Activated CD4-positive, alpha-beta T cell treated with anti-CD3 and anti-CD28 coated beads, Interleukin-2, amount 10 ng/mL, durations not matched to agents 24 days and 14 days (primary cell): ENCODE data around the gene DRD3. TPM values are rescaled to one million over a fixed set of nuclear protein-coding genes. Genes with fewer than 3 reads are reported as not detected.

ENCODE experiments used
- DNase-seq: peaks from one replicate; pipeline ENCODE4 v3.0.0; 2022
- H3K27ac Mint-ChIP-seq: one replicate; pipeline ENCODE4 v1.8.0; 2022; ENCODE audit warnings: mild to moderate bottlenecking, mixed read lengths
- H3K27me3 Mint-ChIP-seq: one replicate; pipeline ENCODE4 v1.8.0; 2022; ENCODE audit warnings: mixed read lengths
- H3K36me3 Mint-ChIP-seq: one replicate; pipeline ENCODE4 v1.8.0; 2022; ENCODE audit warnings: low read depth, mild to moderate bottlenecking, mixed read lengths
- H3K4me1 Mint-ChIP-seq: one replicate; pipeline ENCODE4 v1.8.0; 2021; ENCODE audit warnings: mixed read lengths
- H3K4me3 Mint-ChIP-seq: one replicate; pipeline ENCODE4 v1.8.0; 2022; ENCODE audit warnings: mild to moderate bottlenecking, moderate library complexity, mixed read lengths
- H3K9me3 Mint-ChIP-seq: one replicate; pipeline ENCODE4 v1.8.0; 2021; ENCODE audit warnings: mixed read lengths
- intact Hi-C: fragments of 100-400 bp; cut with micrococcal nuclease; formaldehyde crosslinking; loops from one replicate; pipeline ENCODE4 v1.15.1; 2023
- total RNA-seq: library from RNA; stranded (reverse); gene quantifications from 2 replicates; pipeline ENCODE4 v1.2.3, GENCODE V29; 2022

The DRD3 gene
- total RNA-seq, 1 donor from 2014 or later: not detected

- intact Hi-C loops: no loop called here
- Mint-ChIP-seq H3K27ac (no peak overlapping the region), H3K4me3 (no peak overlapping the region), H3K36me3 (no peaks in the 10 kb centered on the region), H3K9me3 (no peaks in the 10 kb centered on the region), H3K27me3 (peaks cover 19% of the 10 kb centered on the region), H3K4me1 (peaks cover 2% of the 10 kb centered on the region)
- DNase-seq: no peak
Observed at GRCh38 chr3:114095796-114096195, 83.1 kb downstream of the DRD3 start.

- no peak for DNase-seq
- Mint-ChIP-seq H3K9me3 (no peaks in the 10 kb centered on the region), H3K27me3 (peaks cover 16% of the 10 kb centered on the region), H3K27ac (no peak overlapping the region), H3K4me1 (peaks cover 2% of the 10 kb centered on the region), H3K36me3 (no peaks in the 10 kb centered on the region), H3K4me3 (no peak overlapping the region)
- intact Hi-C loops: no loop called here
Observed at GRCh38 chr3:114093596-114093995, 85.3 kb downstream of the DRD3 start.

GRCh38 chr3:114093016-114093380 is 85.9 kb downstream of the DRD3 start:
- no peak for DNase-seq
- Mint-ChIP-seq H3K4me1 (peaks cover 2% of the 10 kb centered on the region), H3K27me3 (peaks cover 16% of the 10 kb centered on the region), H3K36me3 (no peaks in the 10 kb centered on the region), H3K27ac (no peak overlapping the region), H3K9me3 (no peaks in the 10 kb centered on the region), H3K4me3 (no peak overlapping the region)
- intact Hi-C loops: no loop called here

GRCh38 chr3:114092151-114093015 is 86.5 kb downstream of the DRD3 start:
- H3K27ac Mint-ChIP-seq: no peak overlapping the region
- H3K4me1 Mint-ChIP-seq: peaks cover 2% of the 10 kb centered on the region
- DNase-seq: no peak
- intact Hi-C loops: no loop called here
- H3K27me3 Mint-ChIP-seq: peaks cover 16% of the 10 kb centered on the region
- peaks cover 6% of the 10 kb centered on the region for H3K36me3 Mint-ChIP-seq
- no peak overlapping the region for H3K4me3 Mint-ChIP-seq
- H3K9me3 Mint-ChIP-seq: peaks cover 5% of the 10 kb centered on the region

GRCh38 chr3:114089675-114090074 is 89.2 kb downstream of the DRD3 start:
- H3K9me3 Mint-ChIP-seq: peaks cover 5% of the 10 kb centered on the region
- no peak for DNase-seq
- H3K36me3 Mint-ChIP-seq: peaks cover 27% of the 10 kb centered on the region
- H3K4me1 Mint-ChIP-seq: peaks cover 2% of the 10 kb centered on the region
- H3K27ac Mint-ChIP-seq: no peak overlapping the region
- no peak overlapping the region for H3K4me3 Mint-ChIP-seq
- peaks cover 11% of the 10 kb centered on the region for H3K27me3 Mint-ChIP-seq
- intact Hi-C loops: no loop called here

GRCh38 chr3:114086356-114086755 is 92.5 kb downstream of the DRD3 start:
- intact Hi-C loops: no loop called here
- Mint-ChIP-seq H3K27me3 (no peaks in the 10 kb centered on the region), H3K4me1 (no peaks in the 10 kb centered on the region), H3K36me3 (peaks cover 53% of the 10 kb centered on the region), H3K27ac (no peak overlapping the region), H3K9me3 (peaks cover 5% of the 10 kb centered on the region), H3K4me3 (no peak overlapping the region)
- DNase-seq: no peak

- intact Hi-C loops: no loop called here
- Mint-ChIP-seq H3K27ac (no peak overlapping the region), H3K27me3 (no peaks in the 10 kb centered on the region), H3K4me1 (no peaks in the 10 kb centered on the region), H3K4me3 (no peak overlapping the region), H3K9me3 (peaks cover 5% of the 10 kb centered on the region), H3K36me3 (peaks cover 73% of the 10 kb centered on the region)
- no peak for DNase-seq
Observed at GRCh38 chr3:114083112-114083511, 95.7 kb downstream of the DRD3 start.

- intact Hi-C loops: no loop called here
- no peak overlapping the region for H3K27ac Mint-ChIP-seq
- H3K9me3 Mint-ChIP-seq: no peaks in the 10 kb centered on the region
- peaks cover 76% of the 10 kb centered on the region for H3K36me3 Mint-ChIP-seq
- H3K27me3 Mint-ChIP-seq: no peaks in the 10 kb centered on the region
- DNase-seq: no peak
- no peak overlapping the region for H3K4me3 Mint-ChIP-seq
- H3K4me1 Mint-ChIP-seq: no peaks in the 10 kb centered on the region
Observed at GRCh38 chr3:114081037-114081436, 97.8 kb downstream of the DRD3 start.

GRCh38 chr3:114080201-114080600 is 98.7 kb downstream of the DRD3 start:
- Mint-ChIP-seq H3K27ac (no peak overlapping the region), H3K27me3 (no peaks in the 10 kb centered on the region), H3K4me3 (no peak overlapping the region), H3K36me3 (peaks cover 73% of the 10 kb centered on the region), H3K4me1 (no peaks in the 10 kb centered on the region), H3K9me3 (no peaks in the 10 kb centered on the region)
- intact Hi-C loops: no loop called here
- no peak for DNase-seq

- no peaks in the 10 kb centered on the region for H3K27me3 Mint-ChIP-seq
- DNase-seq: no peak
- no peak overlapping the region for H3K27ac Mint-ChIP-seq
- peaks cover 76% of the 10 kb centered on the region for H3K36me3 Mint-ChIP-seq
- no peaks in the 10 kb centered on the region for H3K4me1 Mint-ChIP-seq
- H3K9me3 Mint-ChIP-seq: no peaks in the 10 kb centered on the region
- intact Hi-C loops: no loop called here
- H3K4me3 Mint-ChIP-seq: no peak overlapping the region
Observed at GRCh38 chr3:114079761-114080160, 99.1 kb downstream of the DRD3 start.

- no peak overlapping the region for H3K27ac Mint-ChIP-seq
- DNase-seq: no peak
- H3K36me3 Mint-ChIP-seq: peaks cover 75% of the 10 kb centered on the region
- no peaks in the 10 kb centered on the region for H3K9me3 Mint-ChIP-seq
- no peaks in the 10 kb centered on the region for H3K4me1 Mint-ChIP-seq
- H3K4me3 Mint-ChIP-seq: no peak overlapping the region
- H3K27me3 Mint-ChIP-seq: no peaks in the 10 kb centered on the region
- intact Hi-C loops: no loop called here
Observed at GRCh38 chr3:114078126-114078525, 100.7 kb downstream of the DRD3 start.

Other genes starting within 250 kb of the DRD3 start
- gene ZDHHC23, start 231.0 kb downstream of the DRD3 start, total RNA-seq: 1.9 and 2.4 TPM in 2 replicates
- gene CCDC191, start 122.5 kb downstream of the DRD3 start, total RNA-seq: 0.66 and 1.7 TPM in 2 replicates
- 50.5 and 55.3 TPM in 2 replicates for gene QTRT2, start 122.3 kb downstream of the DRD3 start, total RNA-seq
- 0.19 and 0.21 TPM in 2 replicates for gene ZNF80, start 58.5 kb upstream of the DRD3 start, total RNA-seq
- gene TIGIT, start 115.0 kb upstream of the DRD3 start, total RNA-seq: 2.5 and 4.7 TPM in 2 replicates